ENCODE measurements around the gene LIN7B.

The LIN7B gene

DNA sequence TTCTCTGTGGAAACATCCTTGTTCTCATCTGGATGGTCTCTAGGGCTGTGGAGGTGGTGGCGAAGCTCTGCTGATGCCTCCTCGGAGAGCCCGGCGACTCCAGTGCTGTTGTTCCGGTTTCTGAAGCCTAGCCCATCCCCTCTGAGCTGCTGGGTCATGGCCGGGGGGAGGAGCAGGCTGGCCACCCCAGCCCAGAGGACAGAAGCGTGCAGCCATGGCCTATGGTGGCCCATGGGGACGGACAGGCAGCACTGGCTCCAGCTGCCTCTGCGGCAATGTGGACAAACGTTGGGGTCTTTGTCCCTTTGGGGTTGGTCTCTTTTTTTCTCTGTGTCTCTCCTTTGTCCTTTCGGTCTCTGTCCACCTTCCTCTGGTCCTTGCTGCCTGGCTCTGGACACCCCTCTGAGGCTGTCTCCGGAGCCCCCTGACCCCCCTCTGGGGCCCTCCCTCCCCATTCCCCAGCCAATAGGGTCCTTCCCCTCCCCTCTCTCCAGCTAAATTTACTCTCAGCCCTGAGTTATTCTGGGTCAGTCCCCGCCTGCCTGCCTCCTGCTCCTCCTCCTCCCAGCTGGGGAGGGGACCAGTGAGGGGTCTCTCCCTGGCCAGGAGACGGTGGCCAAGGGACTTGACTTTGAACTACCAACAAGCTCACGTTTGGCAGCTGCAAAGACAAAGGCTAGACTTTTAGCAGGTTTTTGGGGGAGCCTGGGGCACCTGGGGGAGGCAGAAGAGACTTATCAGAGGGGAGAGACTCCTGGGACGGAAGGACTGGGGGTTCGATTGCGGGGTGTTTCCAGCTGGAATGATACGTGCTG lies 41.0 kb downstream of the LIN7B start, which contains the start of gene HRC:
TSS of gene HRC (minus strand) at position 392 of the 815 bp plus-strand sequence. CDS start at position 233, 159 bp downstream.
- peak within 1 kb of the TSS; percentile 36 for H3K4me3 ChIP-seq
- no peak for TF ChIP-seq CTCF (IDR thresholded peaks at IDR 0.05)
- peak within 1 kb of the TSS; percentile 72 to 80 for H3K27ac ChIP-seq
- DNase-seq (ENCODE audit: low spot score), result no peak

GRCh38 chr19:49155820-49156346 lies 41.7 kb downstream of the LIN7B start:
- DNase-seq (ENCODE audit: low spot score), result no peak
- no peak for TF ChIP-seq CTCF (IDR thresholded peaks at IDR 0.05)
- Histone ChIP-seq H3K27ac (peak overlapping the region; percentile 72 to 80), H3K4me3 (no peak overlapping the region)

DNA sequence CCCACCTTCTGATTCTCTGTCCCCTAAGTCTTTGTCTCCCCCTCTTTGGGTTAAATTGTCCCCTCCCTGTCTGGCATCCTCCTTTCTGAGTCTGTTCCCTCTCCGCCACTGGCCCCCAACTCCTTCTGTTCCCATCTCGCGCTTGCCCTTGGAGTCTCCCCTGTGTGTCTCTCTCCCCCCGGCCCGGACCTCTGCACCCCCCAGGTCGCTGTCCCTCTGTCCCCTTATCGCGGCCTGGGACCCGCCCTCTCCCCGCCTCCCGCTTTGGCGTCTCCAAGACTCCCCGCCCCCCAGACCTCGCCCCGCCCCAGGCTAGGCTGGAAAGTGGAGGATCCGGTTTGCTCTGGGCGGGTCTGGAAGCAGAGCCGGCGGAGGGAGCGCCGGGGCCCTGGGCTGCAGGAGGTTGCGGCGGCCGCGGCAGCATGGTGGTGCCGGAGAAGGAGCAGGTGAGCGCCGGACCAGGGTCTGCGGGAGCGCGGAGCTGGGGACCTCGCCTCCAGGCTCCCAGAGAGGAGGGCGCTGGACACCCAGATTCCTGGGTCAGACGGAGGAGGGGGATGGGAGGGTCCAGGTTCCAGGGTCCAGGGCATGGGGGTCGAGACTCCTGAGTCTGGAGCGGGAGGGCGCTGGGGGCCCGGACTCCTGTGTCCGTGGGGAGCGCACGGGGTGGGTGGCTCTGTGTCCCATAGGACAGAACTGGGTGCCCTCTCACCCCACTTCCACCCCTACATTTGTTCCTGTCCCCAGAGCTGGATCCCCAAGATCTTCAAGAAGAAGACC lies 43.5 kb downstream of the LIN7B start, which contains the start of gene TRPM4:
TSS of gene TRPM4 (plus strand) at position 348 of the 780 bp plus-strand sequence. CDS start at position 423, 75 bp downstream.
- H3K27ac ChIP-seq, result peak within 1 kb of the TSS; percentile 82 to 87
- peak within 1 kb of the TSS; percentile 79 for H3K4me3 ChIP-seq
- peak; percentile 93 for DNase-seq (ENCODE audit: low spot score)
- TF ChIP-seq CTCF (IDR thresholded peaks at IDR 0.05), result no peak

DNA sequence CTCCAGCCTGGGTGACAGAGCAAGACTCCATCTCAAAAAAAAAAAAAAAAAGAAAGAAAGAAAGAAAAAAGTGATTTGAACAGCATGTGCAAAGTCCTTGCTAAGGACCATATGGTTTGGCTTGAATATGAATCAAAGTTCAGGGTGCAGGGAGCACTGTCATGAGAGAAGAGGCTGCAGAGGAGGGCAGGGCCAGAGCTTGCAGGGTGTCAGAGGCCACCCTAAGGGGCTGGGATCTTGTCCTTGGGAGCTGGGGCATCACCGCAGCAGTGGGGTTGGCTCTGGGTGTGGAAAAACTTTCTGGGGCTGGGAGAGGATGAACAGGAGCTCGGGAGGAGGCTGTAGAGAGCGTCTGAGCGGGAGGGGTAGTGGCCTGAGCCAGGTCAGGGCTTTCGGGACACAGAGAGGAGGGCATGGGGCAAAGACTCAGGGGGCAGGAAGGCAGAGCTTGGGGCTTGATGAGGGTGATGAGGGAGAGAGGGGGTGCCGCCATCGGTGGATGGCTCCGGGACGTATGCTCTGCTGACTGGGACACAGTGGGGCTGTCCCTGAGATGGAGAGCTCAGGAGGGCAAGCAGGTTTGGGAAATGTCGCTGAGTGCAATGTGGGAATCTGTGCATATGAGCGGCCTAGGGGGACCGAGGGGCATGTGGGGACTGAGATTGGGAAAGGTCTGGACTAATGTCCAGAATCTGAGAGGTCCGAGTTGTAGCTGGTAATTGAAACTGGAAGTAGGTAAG lies 46.5 kb downstream of the LIN7B start:
- no peak overlapping the region for H3K27ac ChIP-seq
- DNase-seq (ENCODE audit: low spot score), result no peak
- no peak for TF ChIP-seq CTCF (IDR thresholded peaks at IDR 0.05)
- no peak overlapping the region for H3K4me3 ChIP-seq

- H3K27ac ChIP-seq, result no peak overlapping the region
- DNase-seq (ENCODE audit: low spot score), result no peak
Observed at GRCh38 chr19:49161987-49162386, 47.8 kb downstream of the LIN7B start.

More at GRCh38 chr19:49161987-49162386, 47.8 kb downstream of the LIN7B start:
- no peak overlapping the region for H3K4me3 ChIP-seq
- no peak for TF ChIP-seq CTCF (IDR thresholded peaks at IDR 0.05)
